H1 (cell line): Measurements from ENCODE around the gene THYN1. TPM values are rescaled to one million over a fixed set of nuclear protein-coding genes. Genes with fewer than 3 reads are reported as not detected.

Source experiments
- ASH2L ChIP-seq: fragments of 200-600, 300-600 bp; sonication (generic); IDR thresholded peaks from one replicate; pipeline ENCODE4 v1.7.1; 2017; ENCODE audit warnings: low read length
- BCL11A ChIP-seq, 2 experiments: IDR thresholded peaks; one replicate each; pipeline ENCODE4 v1.6.1; 2011; ENCODE audit warnings: low read depth in 2 of 2, low read length in 2 of 2, mild to moderate bottlenecking in 2 of 2
- CBX5 ChIP-seq: fragments of 300-800, 300-1000 bp; sonication (generic); IDR thresholded peaks from 2 replicates; pipeline ENCODE4 v1.7.1; 2016; ENCODE audit warnings: antibody characterized with exemption, low read length, low read depth
- CBX8 ChIP-seq: fragments of 300-800, 300-1000 bp; sonication (generic); IDR thresholded peaks from 2 replicates; pipeline ENCODE4 v1.7.1; 2016; ENCODE audit warnings: low read depth, low read length, borderline replicate concordance
- CREB1 ChIP-seq: IDR thresholded peaks from 2 replicates; pipeline ENCODE4 v1.6.1; 2012; ENCODE audit warnings: inconsistent platforms
- EGR1 ChIP-seq: IDR thresholded peaks from 2 replicates; pipeline ENCODE4 v1.6.1; 2011; ENCODE audit warnings: low read depth, low read length, borderline replicate concordance
- GABPA ChIP-seq: IDR thresholded peaks from 2 replicates; pipeline ENCODE4 v1.6.1; 2011; ENCODE audit warnings: mild to moderate bottlenecking, low read length, moderate library complexity, borderline replicate concordance; ENCODE audit not compliant: insufficient read depth
- GTF2F1 ChIP-seq: IDR thresholded peaks from 2 replicates; pipeline ENCODE4 v1.6.1; 2012; ENCODE audit warnings: low read depth, low read length, improper control_type of control experiment, borderline replicate concordance
- HDAC6 ChIP-seq: IDR thresholded peaks from one replicate; pipeline ENCODE4 v1.7.1; 2012; ENCODE audit warnings: low read depth, mild to moderate bottlenecking, inconsistent platforms, low read length, moderate library complexity
- JUN ChIP-seq: IDR thresholded peaks from 2 replicates; pipeline ENCODE4 v1.6.1; 2011; ENCODE audit warnings: low read depth, mild to moderate bottlenecking, improper control_type of control experiment, low read length
- KDM4A ChIP-seq: IDR thresholded peaks from one replicate; pipeline ENCODE4 v1.7.1; 2012; ENCODE audit warnings: low read depth, mild to moderate bottlenecking, moderate library complexity, low read length, inconsistent platforms; ENCODE audit not compliant: severe bottlenecking
- KDM5A ChIP-seq: fragments of 200-600 bp; IDR thresholded peaks from 2 replicates; pipeline ENCODE4 v1.7.1; 2012; ENCODE audit warnings: mild to moderate bottlenecking, low read length, inconsistent platforms, mixed read lengths
- MAFK ChIP-seq: IDR thresholded peaks from 2 replicates; pipeline ENCODE4 v1.6.1; 2012; ENCODE audit warnings: low read depth, mild to moderate bottlenecking, improper control_type of control experiment, low read length
- NANOG ChIP-seq: IDR thresholded peaks from 2 replicates; pipeline ENCODE4 v1.6.1; 2011; ENCODE audit warnings: low read length, low read depth, mild to moderate bottlenecking, inconsistent platforms; ENCODE audit not compliant: insufficient read depth, poor library complexity, severe bottlenecking
- POLR2A ChIP-seq, 2 experiments: IDR thresholded peaks; 1 replicate in 1 of 2; 2 replicates in 1 of 2; pipeline ENCODE4 v1.6.1; 2011; ENCODE audit warnings: low read depth in 2 of 2, low read length in 2 of 2, mild to moderate bottlenecking in 2 of 2; ENCODE audit errors: control extremely low read depth in 1 of 2
- POLR2AphosphoS5 ChIP-seq: IDR thresholded peaks from 2 replicates; pipeline ENCODE4 v1.6.1; 2011; ENCODE audit warnings: low read depth, low read length
- RFX5 ChIP-seq: IDR thresholded peaks from 2 replicates; pipeline ENCODE4 v1.6.1; 2011; ENCODE audit warnings: low read depth, low read length, improper control_type of control experiment, borderline replicate concordance
- RNF2 ChIP-seq: fragments of 200-900, 300-1000 bp; sonication (generic); IDR thresholded peaks from 2 replicates; pipeline ENCODE4 v1.7.1; 2016; ENCODE audit warnings: borderline replicate concordance, low read depth, mild to moderate bottlenecking, antibody characterized with exemption, low read length; ENCODE audit not compliant: poor library complexity, severe bottlenecking; ENCODE audit errors: missing control alignments
- SIRT6 ChIP-seq: IDR thresholded peaks from one replicate; pipeline ENCODE4 v1.7.1; 2012; ENCODE audit warnings: low read length, inconsistent platforms
- SIX5 ChIP-seq: IDR thresholded peaks from 2 replicates; pipeline ENCODE4 v1.6.1; 2011; ENCODE audit warnings: mild to moderate bottlenecking, low read depth, low read length
- SP4 ChIP-seq: IDR thresholded peaks from 2 replicates; pipeline ENCODE4 v1.6.1; 2012; ENCODE audit warnings: low read length, inconsistent platforms
- SRF ChIP-seq: IDR thresholded peaks from 2 replicates; pipeline ENCODE4 v1.6.1; 2011; ENCODE audit warnings: mild to moderate bottlenecking, low read depth, low read length, moderate library complexity
- SUZ12 ChIP-seq: fragments of 200-600 bp; sonication (generic); IDR thresholded peaks from 2 replicates; pipeline ENCODE4 v1.6.1; 2012; ENCODE audit warnings: mild to moderate bottlenecking, inconsistent platforms, low read length, moderate library complexity, mixed read lengths
- TBP ChIP-seq: IDR thresholded peaks from 2 replicates; pipeline ENCODE4 v1.6.1; 2011; ENCODE audit warnings: low read depth, low read length, improper control_type of control experiment
- polyA plus RNA-seq, 7 experiments: library from polyadenylated mRNA; depleted of rRNA in 3 of 7; stranded (reverse) in 5 of 7; unstranded in 2 of 7; fragments of >200 nt in 5 of 7; fragments of 200-250 nt in 2 of 7; gene quantifications; 1 replicate in 5 of 7; 2 replicates in 1 of 7; 4 replicates in 1 of 7; pipeline versions ENCODE4 v1.2.1 to v1.2.3, GENCODE V29; 2011 to 2013; ENCODE audit warnings: missing spikeins in 2 of 7, mixed read lengths in 2 of 7
- total RNA-seq: library from RNA; stranded (reverse); fragmentation: NEBNext Ultra II Directional; extraction: Animal tissue kit (Norgen Biotek cat#: 25700); gene quantifications from 2 replicates; pipeline ENCODE4 v1.2.1, GENCODE V29; 2021
- TF ChIP-seq, protein P1 (sequence below): IDR thresholded peaks from 2 replicates; pipeline ENCODE4 v1.6.1; 2011; ENCODE audit warnings: low read depth, mild to moderate bottlenecking, low read length; ENCODE audit not compliant: insufficient read depth

THYN1 gene
- total and polyA plus RNA-seq, 2 of the 8 experiments (the other 6 are each of a cell fraction or from before 2014, with no cell fraction given) = 77.3 to 95.1 TPM

DNA sequence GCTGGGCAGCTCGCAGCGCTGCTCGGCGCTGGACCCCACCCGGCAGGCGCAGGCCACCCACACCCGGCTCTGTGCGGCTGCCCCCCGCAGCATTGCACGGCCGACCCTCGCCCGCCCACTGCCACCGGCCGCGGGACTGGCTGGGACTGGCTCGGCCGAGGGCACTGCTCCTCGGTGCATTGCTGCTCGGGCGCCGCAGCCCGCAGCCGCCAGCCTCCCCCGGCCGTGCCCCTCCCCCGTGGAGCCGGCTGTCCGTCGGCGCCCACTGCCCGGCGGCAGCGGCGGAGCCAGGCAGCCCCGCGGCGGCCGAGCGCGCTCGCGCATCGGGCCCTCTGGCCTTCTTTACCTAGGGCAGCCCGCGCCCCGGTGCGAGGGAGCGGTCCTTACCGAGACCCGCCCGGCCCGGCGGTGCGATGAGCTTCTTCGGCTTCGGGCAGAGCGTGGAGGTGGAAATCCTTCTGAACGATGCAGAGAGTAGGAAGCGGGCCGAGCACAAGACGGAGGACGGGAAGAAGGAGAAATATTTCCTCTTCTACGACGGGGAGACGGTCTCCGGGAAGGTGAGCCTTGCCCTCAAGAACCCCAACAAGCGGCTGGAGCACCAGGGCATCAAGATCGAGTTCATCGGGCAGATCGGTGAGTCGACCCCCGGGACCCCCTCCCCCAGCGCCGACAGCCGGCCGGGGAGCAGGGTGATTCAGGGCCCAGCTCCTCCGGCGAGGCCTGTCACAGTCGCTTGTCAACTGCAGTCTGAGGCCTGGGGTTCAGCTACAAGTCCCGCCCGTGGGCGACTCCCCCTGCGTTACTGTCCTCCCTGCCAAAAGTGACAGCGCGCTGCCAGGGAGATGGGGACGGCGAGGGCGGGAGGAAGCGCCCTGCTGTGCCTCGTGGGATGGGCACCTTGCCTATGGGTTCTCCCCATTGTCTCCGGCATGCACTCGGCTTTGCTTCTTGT is 28.2 kb downstream of the THYN1 start (continued):
- TF ChIP-seq TBP (no peak), SRF (no peak), RNF2 (no peak), JUN (no peak), SIX5 (no peak), CREB1 (no peak), POLR2AphosphoS5 (no peak), KDM5A (no peak), SUZ12 (no peak), BCL11A (IDR thresholded peaks at IDR 0.05; ENCODE audit: low read depth in 2 of 2, low read length in 2 of 2) (no peak), GABPA (no peak), KDM4A (peak; percentile 58), SP4 (no peak), CBX8 (no peak), GTF2F1 (no peak), NANOG (no peak), ASH2L (no peak), SIRT6 (no peak), HDAC6 (no peak), MAFK (no peak), EGR1 (no peak), RFX5 (no peak), CBX5 (no peak), POLR2A (IDR thresholded peaks at IDR 0.05; ENCODE audit: control extremely low read depth in 1 of 2, low read depth in 2 of 2, low read length in 2 of 2) (no peak)
- TF ChIP-seq, protein P1, sequence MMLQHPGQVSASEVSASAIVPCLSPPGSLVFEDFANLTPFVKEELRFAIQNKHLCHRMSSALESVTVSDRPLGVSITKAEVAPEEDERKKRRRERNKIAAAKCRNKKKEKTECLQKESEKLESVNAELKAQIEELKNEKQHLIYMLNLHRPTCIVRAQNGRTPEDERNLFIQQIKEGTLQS = no peak
